GM21447 (cell line): Measurements from ENCODE around the gene BIRC3.
"Not testable (repeated sequence)": the region's sequence is repeated elsewhere in the genome, so short reads cannot be mapped to it uniquely, and the experiment has no call there.

Source experiments
- ATAC-seq: cut with Tn5 transposase; IDR thresholded peaks from one replicate; pipeline ENCODE4 v1.9.1; 2021; ENCODE audit not compliant: unreplicated experiment

The BIRC3 gene

GRCh38 chr11:102322560-102322959 lies 5.3 kb downstream of the BIRC3 start:
- ATAC-seq = no peak

GRCh38 chr11:102323542-102324251 lies 6.4 kb downstream of the BIRC3 start:
- no peak for ATAC-seq

GRCh38 chr11:102325088-102325487 lies 7.8 kb downstream of the BIRC3 start:
- no peak for ATAC-seq

GRCh38 chr11:102328748-102329147 lies 11.5 kb downstream of the BIRC3 start:
- no peak for ATAC-seq

- no peak for ATAC-seq
These were observed 12.9 kb downstream of the BIRC3 start for GRCh38 chr11:102330231-102330630.

GRCh38 chr11:102331341-102331740 lies 14.1 kb downstream of the BIRC3 start:
- ATAC-seq = no peak

GRCh38 chr11:102332611-102332994 lies 15.3 kb downstream of the BIRC3 start:
- no peak for ATAC-seq

GRCh38 chr11:102338479-102339010 lies 21.3 kb downstream of the BIRC3 start:
- no peak for ATAC-seq

- ATAC-seq = not testable (repeated sequence)
These were observed 24.0 kb downstream of the BIRC3 start for GRCh38 chr11:102341311-102341710.

- peak; percentile 45 for ATAC-seq
These were observed 24.6 kb downstream of the BIRC3 start for GRCh38 chr11:102341844-102342318.

- no peak for ATAC-seq
These were observed 26.5 kb downstream of the BIRC3 start for GRCh38 chr11:102343809-102344208.

- ATAC-seq = no peak
These were observed 28.6 kb downstream of the BIRC3 start for GRCh38 chr11:102345904-102346303.

- ATAC-seq = no peak
These were observed 29.1 kb downstream of the BIRC3 start for GRCh38 chr11:102346456-102346747.

- ATAC-seq = peak; percentile 76
These were observed 29.6 kb downstream of the BIRC3 start, which contains the start of gene BIRC2 for GRCh38 chr11:102346748-102347461. BIRC2 (plus strand) TSS chr11:102347214; CDS start chr11:102349855, 2,641 bp downstream.

GRCh38 chr11:102347462-102348370 lies 30.4 kb downstream of the BIRC3 start:
- peak; percentile 24 for ATAC-seq

GRCh38 chr11:102357116-102357515 lies 39.8 kb downstream of the BIRC3 start:
- no peak for ATAC-seq

GRCh38 chr11:102359372-102359771 lies 42.1 kb downstream of the BIRC3 start:
- no peak for ATAC-seq

GRCh38 chr11:102360681-102361080 lies 43.4 kb downstream of the BIRC3 start:
- no peak for ATAC-seq

GRCh38 chr11:102361086-102362031 lies 44.1 kb downstream of the BIRC3 start:
- ATAC-seq = peak; percentile 91

GRCh38 chr11:102364991-102365390 lies 47.7 kb downstream of the BIRC3 start:
- ATAC-seq = no peak
